H1 (cell line): ENCODE data around the gene RBMS1.
A peak's percentile ranks its signal among the peaks of the same experiment; 100 is the strongest.

ENCODE experiments used
- CBX5 ChIP-seq: fragments of 300-800, 300-1000 bp; sonication (generic); IDR thresholded peaks from 2 replicates; pipeline ENCODE4 v1.7.1; 2016; ENCODE audit warnings: antibody characterized with exemption, low read length, low read depth
- CHD2 ChIP-seq: IDR thresholded peaks from 2 replicates; pipeline ENCODE4 v1.6.1; 2012; ENCODE audit warnings: low read length, improper control_type of control experiment
- EP300 ChIP-seq, 2 experiments: IDR thresholded peaks; 1 replicate in 1 of 2; 2 replicates in 1 of 2; pipeline ENCODE4 v1.6.1; 2011 to 2012; ENCODE audit warnings: low read depth in 2 of 2, low read length in 2 of 2, mild to moderate bottlenecking in 2 of 2, borderline replicate concordance in 1 of 2, inconsistent platforms in 1 of 2, moderate library complexity in 1 of 2
- NRF1 ChIP-seq: IDR thresholded peaks from 2 replicates; pipeline ENCODE4 v1.6.1; 2011; ENCODE audit warnings: mild to moderate bottlenecking, low read depth, low read length, improper control_type of control experiment
- POLR2A ChIP-seq, 2 experiments: IDR thresholded peaks; 1 replicate in 1 of 2; 2 replicates in 1 of 2; pipeline ENCODE4 v1.6.1; 2011; ENCODE audit warnings: low read depth in 2 of 2, low read length in 2 of 2, mild to moderate bottlenecking in 2 of 2; ENCODE audit errors: control extremely low read depth in 1 of 2
- POLR2AphosphoS5 ChIP-seq: IDR thresholded peaks from 2 replicates; pipeline ENCODE4 v1.6.1; 2011; ENCODE audit warnings: low read depth, low read length
- RFX5 ChIP-seq: IDR thresholded peaks from 2 replicates; pipeline ENCODE4 v1.6.1; 2011; ENCODE audit warnings: low read depth, low read length, improper control_type of control experiment, borderline replicate concordance
- SIX5 ChIP-seq: IDR thresholded peaks from 2 replicates; pipeline ENCODE4 v1.6.1; 2011; ENCODE audit warnings: mild to moderate bottlenecking, low read depth, low read length
- TF ChIP-seq, protein P1 (sequence below), 3 experiments: IDR thresholded peaks; 1 replicate in 2 of 3; 2 replicates in 1 of 3; pipeline versions ENCODE4 v1.5.1 to v1.6.1; 2011; ENCODE audit warnings: low read length in 3 of 3, mild to moderate bottlenecking in 3 of 3, inconsistent platforms in 2 of 3, low read depth in 1 of 3, moderate library complexity in 1 of 3; ENCODE audit not compliant: insufficient read depth in 1 of 3; ENCODE audit errors: control extremely low read depth in 1 of 3
- TF ChIP-seq, protein P2 (sequence below): IDR thresholded peaks from 2 replicates; pipeline ENCODE4 v1.6.1; 2011; ENCODE audit warnings: low read depth, mild to moderate bottlenecking, low read length; ENCODE audit not compliant: insufficient read depth

DNA sequence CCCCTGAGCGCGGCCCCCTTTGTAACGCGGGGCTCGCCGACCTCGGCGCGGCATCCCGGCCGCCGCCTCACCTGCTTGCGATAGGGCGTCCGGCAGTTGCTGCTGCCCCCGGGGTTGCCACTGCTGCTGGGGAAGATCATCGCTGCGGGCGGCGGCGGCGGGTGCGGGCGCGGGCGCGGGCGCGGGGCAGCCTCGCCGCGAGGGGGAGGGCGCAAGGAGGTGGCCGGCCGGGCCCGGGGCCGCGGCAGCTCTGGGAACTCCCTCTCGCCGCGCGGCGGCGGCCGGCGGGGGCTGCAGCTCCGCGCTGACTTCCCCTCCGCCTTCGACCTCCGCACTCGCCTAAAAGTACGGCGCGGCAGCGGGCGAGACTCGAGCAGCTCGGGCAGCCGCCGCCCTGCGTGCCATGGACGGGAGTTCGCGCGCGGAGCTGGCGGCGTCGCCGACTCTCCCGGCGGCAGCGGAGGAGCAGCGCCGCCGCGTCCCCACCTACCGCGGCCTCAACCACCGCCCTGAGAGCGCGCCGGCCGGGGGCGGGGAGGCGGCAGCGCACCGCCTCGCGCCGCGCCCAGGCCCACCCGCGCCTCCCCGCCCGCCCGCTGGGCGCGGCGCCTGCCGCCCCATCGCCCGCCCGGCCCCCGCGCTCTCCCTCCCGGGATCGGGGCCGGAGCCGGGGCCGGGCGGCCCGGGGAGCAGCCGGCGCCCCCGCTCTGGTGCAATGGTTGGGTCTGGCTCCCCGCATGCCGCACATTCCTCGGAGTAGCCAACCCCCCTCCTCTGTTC lies 86.0 kb downstream of the RBMS1 start:
- peak in 1 of 2 experiments; percentile 67; a peak in 2 of 3 replicates for TF ChIP-seq POLR2A (IDR thresholded peaks at IDR 0.05; ENCODE audit: control extremely low read depth in 1 of 2, low read depth in 2 of 2, low read length in 2 of 2)
- no peak for TF ChIP-seq CHD2
- TF ChIP-seq NRF1: no peak
- TF ChIP-seq, protein P1, sequence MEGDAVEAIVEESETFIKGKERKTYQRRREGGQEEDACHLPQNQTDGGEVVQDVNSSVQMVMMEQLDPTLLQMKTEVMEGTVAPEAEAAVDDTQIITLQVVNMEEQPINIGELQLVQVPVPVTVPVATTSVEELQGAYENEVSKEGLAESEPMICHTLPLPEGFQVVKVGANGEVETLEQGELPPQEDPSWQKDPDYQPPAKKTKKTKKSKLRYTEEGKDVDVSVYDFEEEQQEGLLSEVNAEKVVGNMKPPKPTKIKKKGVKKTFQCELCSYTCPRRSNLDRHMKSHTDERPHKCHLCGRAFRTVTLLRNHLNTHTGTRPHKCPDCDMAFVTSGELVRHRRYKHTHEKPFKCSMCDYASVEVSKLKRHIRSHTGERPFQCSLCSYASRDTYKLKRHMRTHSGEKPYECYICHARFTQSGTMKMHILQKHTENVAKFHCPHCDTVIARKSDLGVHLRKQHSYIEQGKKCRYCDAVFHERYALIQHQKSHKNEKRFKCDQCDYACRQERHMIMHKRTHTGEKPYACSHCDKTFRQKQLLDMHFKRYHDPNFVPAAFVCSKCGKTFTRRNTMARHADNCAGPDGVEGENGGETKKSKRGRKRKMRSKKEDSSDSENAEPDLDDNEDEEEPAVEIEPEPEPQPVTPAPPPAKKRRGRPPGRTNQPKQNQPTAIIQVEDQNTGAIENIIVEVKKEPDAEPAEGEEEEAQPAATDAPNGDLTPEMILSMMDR (IDR thresholded peaks at IDR 0.05; ENCODE audit: control extremely low read depth in 1 of 3, insufficient read depth in 1 of 3, low read depth in 1 of 3, low read length in 3 of 3): no peak
- TF ChIP-seq RFX5: no peak
- TF ChIP-seq CBX5: no peak
- no peak for TF ChIP-seq SIX5
- TF ChIP-seq POLR2AphosphoS5: peak; percentile 38
- peak in 1 of 2 experiments; percentile 73; a peak in 1 of 3 replicates for TF ChIP-seq EP300 (IDR thresholded peaks at IDR 0.05; ENCODE audit: borderline replicate concordance in 1 of 2, low read depth in 2 of 2, low read length in 2 of 2)
- TF ChIP-seq, protein P2, sequence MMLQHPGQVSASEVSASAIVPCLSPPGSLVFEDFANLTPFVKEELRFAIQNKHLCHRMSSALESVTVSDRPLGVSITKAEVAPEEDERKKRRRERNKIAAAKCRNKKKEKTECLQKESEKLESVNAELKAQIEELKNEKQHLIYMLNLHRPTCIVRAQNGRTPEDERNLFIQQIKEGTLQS: no peak
